HCT116 (cell line): ENCODE data around the gene GRID2. TPM values are rescaled to one million over a fixed set of nuclear protein-coding genes. Genes with fewer than 3 reads are reported as not detected.

Experiments
- ATAC-seq: fragments of 200-7000 bp; cut with Tn5 transposase; 2 replicates; pipeline ENCODE4 v1.9.1; 2020; ENCODE audit warnings: mild to moderate bottlenecking, moderate library complexity
- BruUV-seq: library from RNA; stranded (reverse); fragments of 400-500 nt; replicated peaks from 2 replicates; lab custom pipeline; 2021; lab: Mats Ljungman, UMichigan
- CTCF ChIA-PET: fragments of 300-600 bp; sonication (Branson Sonifier 250); formaldehyde crosslinking; loops from one replicate; lab custom pipeline; 2021; ENCODE audit warnings: antibody characterized with exemption; lab: Charles Lee
- POLR2A ChIA-PET: fragments of 300-600, 350-600 bp; sonication (Branson Sonifier 250); formaldehyde crosslinking; loops from one replicate; lab custom pipeline; 2021; ENCODE audit warnings: antibody characterized with exemption; lab: Charles Lee
- RAD21 ChIA-PET, 2 experiments: fragments of 300-600 bp; sonication (Branson Sonifier 250); formaldehyde crosslinking; loops; one replicate each; lab custom pipeline; 2023; ENCODE audit warnings: low total read pairs in 2 of 2; ENCODE audit not compliant: uncharacterized antibody in 2 of 2, unreplicated experiment in 2 of 2, low non-redundant PET in 1 of 2; lab: Charles Lee
- DNase-seq: peaks from one replicate; pipeline ENCODE4 v3.0.0-alpha.2; 2010; ENCODE audit warnings: low read depth, low spot score
- H2AFZ ChIP-seq: fragments of 200-600 bp; shearing (Covaris generic), sonication (generic); 2 replicates; pipeline ENCODE4 v1.6.1; 2017; ENCODE audit warnings: low read depth, mixed run types, mixed read lengths, antibody characterized with exemption, low read length; ENCODE audit not compliant: poor library complexity, severe bottlenecking
- H3K27ac ChIP-seq: 2 replicates; pipeline ENCODE4 v1.5.1; 2012; ENCODE audit warnings: low read depth, low read length
- H3K27me3 ChIP-seq: fragments of 200-600 bp; sonication (generic); 2 replicates; pipeline ENCODE4 v1.6.1; 2016; ENCODE audit warnings: mixed run types, low read length, mixed read lengths; ENCODE audit not compliant: insufficient read depth
- H3K36me3 ChIP-seq, 2 experiments: fragments of 200-500 bp in 1 of 2; fragments of 200-600 bp in 1 of 2; sonication (Bioruptor generic) in 1 of 2; sonication (generic) in 1 of 2; 2 replicates each; pipeline versions ENCODE4 v1.5.1 to v1.6.1; 2014 to 2016; ENCODE audit warnings: low read length in 2 of 2, inconsistent platforms in 1 of 2, mixed read lengths in 1 of 2, mixed run types in 1 of 2; ENCODE audit not compliant: insufficient read depth in 2 of 2, control insufficient read depth in 1 of 2
- H3K4me1 ChIP-seq, 2 experiments: fragments of 200-600 bp in 1 of 2; sonication (generic) in 1 of 2; 2 replicates each; pipeline versions ENCODE4 v1.5.1 to v1.6.1; 2012 to 2017; ENCODE audit warnings: low read length in 2 of 2, inconsistent platforms in 1 of 2, mild to moderate bottlenecking in 1 of 2, mixed read lengths in 1 of 2, mixed run types in 1 of 2, moderate library complexity in 1 of 2; ENCODE audit not compliant: insufficient read depth in 2 of 2, control insufficient read depth in 1 of 2
- H3K4me2 ChIP-seq: fragments of 200-600 bp; sonication (generic); 2 replicates; pipeline ENCODE4 v1.6.1; 2017; ENCODE audit warnings: mixed run types, low read length, mixed read lengths
- H3K4me3 ChIP-seq, 2 experiments: fragments of 200-600 bp in 1 of 2; sonication (generic) in 1 of 2; replicated peaks in 1 of 2; 2 replicates each; pipeline ENCODE4 v1.5.1; 2011 to 2016; ENCODE audit warnings: low read length in 2 of 2, control low read depth in 1 of 2, low read depth in 1 of 2, mild to moderate bottlenecking in 1 of 2, mixed read lengths in 1 of 2, mixed run types in 1 of 2
- H3K79me2 ChIP-seq: fragments of 200-600 bp; sonication (generic); 2 replicates; pipeline ENCODE4 v1.6.1; 2017; ENCODE audit warnings: mild to moderate bottlenecking, mixed run types, low read length, moderate library complexity, mixed read lengths; ENCODE audit not compliant: insufficient read depth
- H3K9ac ChIP-seq: fragments of 200-600 bp; sonication (generic); 2 replicates; pipeline ENCODE4 v1.6.1; 2016; ENCODE audit warnings: low read length, mixed read lengths
- H3K9me2 ChIP-seq: fragments of 200-600 bp; sonication (generic), shearing (Covaris generic); 2 replicates; pipeline ENCODE4 v1.6.1; 2017; ENCODE audit warnings: mixed run types, mild to moderate bottlenecking, moderate library complexity; ENCODE audit not compliant: insufficient read depth
- H3K9me3 ChIP-seq, 2 experiments: fragments of 200-500 bp in 1 of 2; fragments of 200-600 bp in 1 of 2; sonication (Bioruptor generic) in 1 of 2; sonication (generic) in 1 of 2; 2 replicates each; pipeline ENCODE4 v1.6.1; 2014 to 2017; ENCODE audit warnings: low read length in 2 of 2, mixed read lengths in 2 of 2, inconsistent platforms in 1 of 2, low read depth in 1 of 2, mild to moderate bottlenecking in 1 of 2, mixed run types in 1 of 2, moderate library complexity in 1 of 2; ENCODE audit not compliant: control insufficient read depth in 1 of 2, insufficient read depth in 1 of 2
- H4K20me1 ChIP-seq: fragments of 200-600 bp; sonication (generic), shearing (Covaris generic); 2 replicates; pipeline ENCODE4 v1.6.1; 2017; ENCODE audit warnings: mixed run types, mild to moderate bottlenecking, moderate library complexity; ENCODE audit not compliant: insufficient read depth
- ATF3 ChIP-seq: IDR thresholded peaks from 2 replicates; pipeline ENCODE4 v1.6.1; 2012
- CBX3 ChIP-seq: IDR thresholded peaks from 2 replicates; pipeline ENCODE4 v1.6.1; 2012; ENCODE audit warnings: low read depth
- CEBPB ChIP-seq: IDR thresholded peaks from 2 replicates; pipeline ENCODE4 v1.6.1; 2012; ENCODE audit warnings: low read depth
- CTCF ChIP-seq, 3 experiments: fragments of 200-600 bp in 1 of 3; sonication (generic) in 1 of 3; IDR thresholded peaks in 2 of 3; conservative IDR thresholded peaks in 1 of 3; 2 replicates each; pipeline ENCODE4 v1.5.1; 2012 to 2017; ENCODE audit warnings: low read depth in 2 of 3, low read length in 2 of 3, antibody characterized with exemption in 1 of 3, borderline replicate concordance in 1 of 3, control low read depth in 1 of 3, mild to moderate bottlenecking in 1 of 3, mixed read lengths in 1 of 3, mixed run types in 1 of 3, moderate library complexity in 1 of 3; ENCODE audit not compliant: insufficient read depth in 1 of 3
- POLR2A ChIP-seq: IDR thresholded peaks from 2 replicates; pipeline ENCODE4 v1.7.0; 2011; ENCODE audit warnings: borderline replicate concordance; ENCODE audit not compliant: insufficient read depth, insufficient read length; ENCODE audit errors: extremely low read depth
- SP1 ChIP-seq: IDR thresholded peaks from 2 replicates; pipeline ENCODE4 v1.6.1; 2012; ENCODE audit warnings: low read depth
- SRF ChIP-seq: IDR thresholded peaks from 2 replicates; pipeline ENCODE4 v1.6.1; 2012; ENCODE audit warnings: low read depth
- YY1 ChIP-seq: IDR thresholded peaks from 2 replicates; pipeline ENCODE4 v1.6.1; 2011; ENCODE audit warnings: low read length, low read depth, moderate library complexity, mild to moderate bottlenecking; ENCODE audit not compliant: insufficient replicate concordance; ENCODE audit errors: extremely low read depth
- ZFX ChIP-seq: fragments of 450-650 bp; IDR thresholded peaks from 2 replicates; pipeline ENCODE4 v1.6.1; 2017
- intact Hi-C: fragments of 100-400 bp; cut with micrococcal nuclease; formaldehyde crosslinking; loops from 2 replicates; pipeline ENCODE4 v1.10.0; 2022
- total RNA-seq: library from RNA; stranded (reverse); gene quantifications from one replicate; pipeline ENCODE4 v1.2.1, GENCODE V29; 2021; ENCODE audit not compliant: unreplicated experiment

Gene GRID2
- total RNA-seq, 1 experiment from 2014 or later: not detected

GRCh38 chr4:92253986-92254671 lies 49.6 kb upstream of the GRID2 start:
- Histone ChIP-seq H4K20me1 (no peaks in the 10 kb centered on the region), H3K9ac (no peak overlapping the region), H2AFZ (no peak overlapping the region), H3K4me2 (no peak overlapping the region), H3K4me3 (no peak overlapping the region), H3K4me1 (no peaks in the 10 kb centered on the region), H3K9me3 (no peaks in the 10 kb centered on the region), H3K27me3 (no peaks in the 10 kb centered on the region), H3K27ac (no peak overlapping the region), H3K9me2 (no peaks in the 10 kb centered on the region), H3K79me2 (no peaks in the 10 kb centered on the region), H3K36me3 (no peaks in the 10 kb centered on the region)
- POLR2A ChIA-PET: no interaction called here
- BruUV-seq: no TSS peak
- DNase-seq (no peak), ATAC-seq (no peak)
- intact Hi-C loops: no loop called here
- CTCF ChIA-PET: no interaction called here
- RAD21 ChIA-PET: no interaction called here
- no peak for TF ChIP-seq CBX3
- no peak for TF ChIP-seq SRF
- TF ChIP-seq POLR2A: no peak
- no peak for TF ChIP-seq SP1
- TF ChIP-seq YY1: no peak
- no peak for TF ChIP-seq ATF3
- no peak for TF ChIP-seq CEBPB

- ChIA-PET CTCF (no interaction called here), RAD21 (no interaction called here), POLR2A (no interaction called here)
- no peak for TF ChIP-seq ZFX
- no peak for TF ChIP-seq CBX3
- TF ChIP-seq CTCF (IDR thresholded peaks at IDR 0.05 in 2 of 3, conservative IDR thresholded peaks at IDR 0.05 in 1 of 3; ENCODE audit: borderline replicate concordance in 1 of 3, insufficient read depth in 1 of 3, low read depth in 2 of 3, low read length in 2 of 3): no peak
- Histone ChIP-seq H3K36me3 (no peaks in the 10 kb centered on the region), H3K9me3 (no peaks in the 10 kb centered on the region), H3K27ac (no peak overlapping the region), H3K4me2 (no peak overlapping the region), H3K79me2 (no peaks in the 10 kb centered on the region), H3K4me1 (no peaks in the 10 kb centered on the region), H3K9me2 (no peaks in the 10 kb centered on the region), H2AFZ (no peak overlapping the region), H4K20me1 (no peaks in the 10 kb centered on the region), H3K4me3 (no peak overlapping the region), H3K9ac (no peak overlapping the region), H3K27me3 (no peaks in the 10 kb centered on the region)
- no peak for DNase-seq
- intact Hi-C loops: no loop called here
- no TSS peak for BruUV-seq
- no peak for ATAC-seq
Observed at GRCh38 chr4:92254767-92255442, 48.9 kb upstream of the GRID2 start.
